ENCODE data around the gene GRIK4. TPM values are rescaled to one million over a fixed set of nuclear protein-coding genes. Genes with fewer than 3 reads are reported as not detected.

The GRIK4 gene
- total and polyA plus RNA-seq, 2 donors (not counting 3 experiments of a cell fraction or from before 2014, with no cell fraction given): 0.81 to 1.6 TPM

- FAIRE-seq: no peak
- CTCF ChIA-PET: interaction anchor here (0.7 kb wide), 1 partner anchor 80 kb away, joined by 3 read pairs; no protein-coding TSS in a partner anchor
- POLR2A ChIA-PET: no interaction called here
- intact Hi-C loops (cut with micrococcal nuclease) (no loop called here), dilution Hi-C loops (cut with MboI; ENCODE audit: extremely low pct_ligation_motif_present, low sequenced_read_pairs) (no loop called here)
- H3K27me3 ChIP-seq (ENCODE audit: control insufficient read depth in 2 of 2, insufficient read depth in 2 of 2, low read length in 2 of 2): no peaks in the 10 kb centered on the region
- no peaks in the 10 kb centered on the region for H3K36me3 ChIP-seq (ENCODE audit: control insufficient read depth in 2 of 2, extremely low read depth in 1 of 2, insufficient read depth in 2 of 2, low read length in 2 of 2)
- H3K9me3 ChIP-seq (replicated peaks; ENCODE audit: control insufficient read depth, insufficient read depth, low read length): no peaks in the 10 kb centered on the region
- H3K27ac ChIP-seq (ENCODE audit: insufficient read depth, low read depth, low read length): no peak overlapping the region
- TF ChIP-seq POLR2AphosphoS5 (IDR thresholded peaks at IDR 0.05; ENCODE audit: insufficient read depth, low read depth, low read length): no peak
- no peak for TF ChIP-seq FOS (IDR thresholded peaks at IDR 0.05; ENCODE audit: borderline replicate concordance, insufficient read depth, low read length)
- no peak for TF ChIP-seq EZH2 (IDR thresholded peaks at IDR 0.05; ENCODE audit: borderline replicate concordance, low read depth, low read length, severe bottlenecking)
- TF ChIP-seq MAX (IDR thresholded peaks at IDR 0.05; ENCODE audit: insufficient read depth, insufficient read length): no peak
- TF ChIP-seq CTCF (IDR thresholded peaks at IDR 0.05; ENCODE audit: extremely low read depth in 1 of 2, insufficient read depth in 1 of 2, low read depth in 1 of 2, low read length in 2 of 2): no peak
- no peak for TF ChIP-seq MYC (IDR thresholded peaks at IDR 0.05; ENCODE audit: low read depth, low read length)
- DNase-seq (ENCODE audit: low read depth, low spot score): no peak
- H3K9me1 ChIP-seq (replicated peaks; ENCODE audit: control insufficient read depth, extremely low read depth, insufficient read depth, low read length): no peaks in the 10 kb centered on the region
- H3K4me3 ChIP-seq (replicated peaks in 1 of 3; ENCODE audit: insufficient read depth in 1 of 3, low read depth in 1 of 3, low read length in 3 of 3): no peak overlapping the region
- no peaks in the 10 kb centered on the region for H3K79me2 ChIP-seq (ENCODE audit: control insufficient read depth, insufficient read depth, low read length)
- H3K9ac ChIP-seq (replicated peaks; ENCODE audit: extremely low read depth, insufficient read depth, low read length): no peak overlapping the region
- H2AFZ ChIP-seq (ENCODE audit: low read depth, low read length): no peak overlapping the region
- no peak overlapping the region for H3K4me2 ChIP-seq (ENCODE audit: insufficient read depth, low read length)
- H3K4me1 ChIP-seq (ENCODE audit: control insufficient read depth, extremely low read depth, insufficient read depth, low read length): no peaks in the 10 kb centered on the region
- no TSS peak for BruUV-seq (replicated peaks)
- H4K20me1 ChIP-seq (replicated peaks; ENCODE audit: control insufficient read depth, extremely low read depth, insufficient read depth, low read length): no peaks in the 10 kb centered on the region
Observed at GRCh38 chr11:120605469-120605868, 93.9 kb downstream of the GRIK4 start.
